NCI-H446 (cell line): ENCODE measurements around the gene HNRNPF.
"Not testable (repeated sequence)": the region's sequence is repeated elsewhere in the genome, so short reads cannot be mapped to it uniquely, and the experiment has no call there.

Experiments
- DNase-seq, 2 experiments: peaks; one replicate each; lab custom pipeline; 2025; lab: John Stamatoyannopoulos, UW

The HNRNPF gene

DNA sequence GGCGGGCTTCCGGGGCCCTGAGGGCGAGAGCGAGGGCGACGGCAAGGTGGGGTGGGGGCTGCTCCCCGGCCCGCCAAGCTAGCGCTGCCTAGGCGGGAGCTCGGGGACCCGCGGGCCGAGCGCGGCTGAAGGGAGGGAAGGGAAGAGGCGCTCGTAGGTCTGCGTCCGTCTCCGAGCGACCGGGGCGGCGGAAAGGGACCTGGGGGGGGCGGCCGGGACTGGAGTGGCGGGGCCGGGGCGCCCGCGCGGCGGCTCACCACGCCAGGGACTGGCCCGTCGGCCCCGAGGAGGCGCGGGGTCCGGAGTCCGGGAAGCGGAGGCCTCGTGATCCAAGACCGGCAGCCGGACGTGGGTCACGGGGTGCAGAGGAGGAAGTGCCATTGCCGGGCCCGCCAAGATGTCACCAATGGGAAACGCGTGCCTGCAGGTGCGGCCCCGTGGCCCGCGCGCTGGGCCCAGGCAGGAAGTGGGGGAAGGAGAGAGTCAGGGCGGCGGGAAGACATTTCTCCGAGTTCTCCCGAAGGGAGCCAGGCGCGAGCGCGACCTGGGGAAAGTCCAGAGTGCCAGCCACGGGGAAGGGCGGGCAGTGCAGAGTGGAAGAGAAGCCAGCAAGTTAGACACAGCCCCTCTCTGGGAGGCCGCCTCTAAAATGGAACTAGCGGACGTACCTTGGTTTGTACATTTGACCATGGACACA, 11.9 kb downstream of the HNRNPF start:
- DNase-seq = peak in 1 of 2 experiments; percentile 81

DNA sequence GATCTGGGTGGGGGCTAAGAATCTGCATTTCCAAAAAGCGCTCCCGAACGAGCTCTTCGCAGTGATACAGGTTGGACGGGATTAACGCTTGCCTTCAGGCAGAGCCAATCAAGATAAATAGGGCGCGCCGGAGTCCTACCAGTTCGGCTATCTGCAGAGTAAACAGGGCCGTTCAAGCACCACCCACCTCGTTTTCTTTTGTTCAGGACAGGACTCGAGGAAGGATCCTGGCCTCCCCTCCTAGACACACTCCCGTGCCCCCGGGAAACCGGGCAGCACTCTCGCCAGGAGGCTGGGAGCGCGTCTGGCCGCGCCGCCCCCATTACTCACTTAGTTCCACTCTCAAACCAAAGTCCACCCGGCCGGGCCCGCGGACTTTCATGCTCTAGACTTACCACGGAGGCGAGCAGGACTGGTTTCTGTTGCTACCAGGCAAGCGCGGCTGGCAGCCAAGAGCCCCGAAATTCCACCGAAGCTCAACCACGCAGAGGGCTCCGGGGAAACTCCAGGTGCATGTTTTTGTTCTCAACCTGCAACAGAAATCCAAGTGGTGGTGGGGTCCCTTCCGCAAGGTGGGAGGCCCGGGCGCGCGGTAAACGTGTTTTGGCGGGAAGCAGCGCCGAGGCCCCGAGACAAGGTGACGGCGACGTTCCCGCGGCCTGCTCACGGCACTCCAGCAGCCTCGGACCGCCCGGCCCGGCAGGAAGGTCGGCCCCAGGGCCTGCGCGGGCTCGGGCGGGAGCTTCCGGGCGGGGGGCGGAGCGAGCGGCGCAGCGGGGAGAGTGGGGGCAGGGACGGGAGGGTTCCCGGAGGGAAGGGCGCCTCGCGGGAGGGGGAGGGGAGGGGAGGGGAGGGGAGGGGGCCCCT, 12.7 kb downstream of the HNRNPF start:
- DNase-seq = peak in 1 of 2 experiments; percentile 70

DNA sequence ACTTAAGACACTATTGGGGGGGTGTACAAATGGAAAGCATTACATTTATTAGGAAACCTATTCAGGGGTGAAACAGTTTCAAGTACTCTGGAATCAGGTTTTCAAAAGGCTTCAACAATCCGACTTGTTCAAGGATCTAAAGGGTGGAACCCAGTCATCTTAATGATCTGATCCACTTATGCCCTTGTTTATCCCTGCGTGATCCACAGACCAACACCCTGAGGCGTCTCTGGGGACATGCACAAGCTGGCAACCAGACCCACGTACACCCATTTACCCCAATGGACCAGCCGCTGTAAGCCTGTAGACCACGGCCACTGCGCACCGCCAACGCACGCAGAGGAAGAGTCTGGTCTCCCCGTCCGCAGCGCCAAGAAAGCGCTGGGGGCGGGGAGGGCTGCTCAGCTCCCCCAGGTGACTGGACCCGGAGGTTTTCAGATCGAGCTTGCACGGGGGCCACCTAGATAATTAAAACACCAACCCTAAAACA, 13.4 kb downstream of the HNRNPF start:
- no peak for DNase-seq

DNA sequence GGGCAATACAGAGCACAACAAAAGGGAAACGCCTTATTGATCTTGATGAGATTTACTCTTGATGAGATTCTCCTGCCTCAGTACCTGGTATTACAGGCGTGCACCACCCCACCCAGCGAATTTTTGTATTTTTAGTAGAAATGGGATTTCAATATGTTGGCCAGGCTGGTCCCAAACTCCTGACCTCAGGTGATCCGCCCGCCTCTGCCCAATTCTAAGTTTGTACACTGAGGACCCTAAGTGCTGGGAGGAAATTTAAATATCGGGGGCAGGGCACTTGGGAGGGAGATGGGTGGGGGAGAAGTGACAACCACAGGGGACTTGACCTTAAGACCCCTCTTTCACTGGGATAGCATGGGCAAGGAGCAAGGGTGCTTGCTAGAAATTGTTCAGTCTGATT, 14.1 kb downstream of the HNRNPF start:
- no peak for DNase-seq

DNA sequence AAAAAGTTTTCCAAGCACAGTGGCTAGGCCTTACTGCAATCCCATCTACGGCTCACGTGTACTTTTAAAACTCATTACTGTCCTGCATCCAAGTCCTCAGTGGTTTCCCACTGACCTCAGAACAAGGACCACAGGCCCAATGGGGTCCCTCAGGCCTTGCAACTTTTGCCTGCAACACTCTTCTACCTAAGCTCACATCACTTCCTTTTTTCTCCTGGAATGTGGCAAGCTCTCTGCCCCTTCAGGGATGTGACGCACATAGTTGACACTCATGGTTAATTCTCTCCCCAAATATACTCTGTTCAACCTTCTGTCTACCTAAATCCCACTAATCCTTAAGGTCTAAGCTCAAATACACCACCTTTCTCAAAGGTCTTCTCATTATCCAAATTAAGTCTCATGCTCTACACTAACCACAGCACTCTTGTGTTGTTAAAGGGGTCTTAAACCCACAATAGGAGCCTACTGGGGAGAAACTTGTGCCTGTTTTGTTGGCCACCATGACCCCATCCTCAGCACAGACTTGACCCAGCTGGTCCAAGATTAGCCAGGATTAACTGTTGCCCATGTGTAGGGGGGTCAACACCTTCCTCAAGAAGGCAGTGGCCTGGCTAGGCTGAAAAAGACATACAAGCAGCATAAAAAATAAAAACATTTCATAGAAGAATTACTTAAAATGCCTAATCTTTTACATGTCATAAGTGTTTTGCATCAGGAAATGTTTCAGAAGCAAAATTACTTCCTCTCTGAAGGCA, 15.2 kb downstream of the HNRNPF start:
- DNase-seq = no peak

DNA sequence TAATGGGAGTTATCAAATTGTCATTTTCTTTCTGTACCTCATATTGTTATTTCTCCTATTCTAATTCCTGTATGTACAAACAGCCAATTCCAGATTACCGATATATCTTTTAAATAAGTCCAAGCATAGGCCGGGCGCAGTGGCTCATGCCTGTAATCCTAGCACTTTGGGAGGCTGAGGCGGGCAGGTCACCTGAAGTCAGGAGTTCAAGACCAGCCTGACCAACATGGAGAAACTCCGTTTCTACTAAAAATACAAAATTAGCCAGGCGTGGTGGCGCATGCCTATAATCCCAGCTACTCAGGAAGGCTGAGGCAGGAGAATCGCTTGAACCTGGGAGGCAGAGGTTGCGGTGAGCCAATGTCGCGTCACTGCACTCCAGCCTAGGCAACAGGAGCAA, 15.8 kb downstream of the HNRNPF start:
- not testable (repeated sequence) for DNase-seq

DNA sequence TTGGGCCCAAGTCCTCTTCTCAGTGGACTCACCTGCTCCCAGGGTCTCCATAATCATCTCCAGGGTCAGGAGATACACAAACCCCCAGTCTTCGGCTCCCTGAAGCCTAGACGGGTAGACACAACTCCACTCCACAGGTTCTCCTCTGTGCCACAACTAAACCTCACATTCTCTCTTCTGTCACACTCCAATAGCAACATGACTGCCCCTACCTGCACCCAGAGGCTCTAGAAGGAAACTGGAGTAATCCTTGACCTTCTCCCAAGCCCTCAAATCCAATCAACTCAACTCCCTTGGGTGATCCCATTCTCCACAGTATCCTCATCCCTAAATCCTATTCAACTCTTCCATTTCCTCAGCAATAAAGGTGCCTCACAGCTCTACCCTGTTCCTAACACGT, 16.2 kb downstream of the HNRNPF start:
- DNase-seq = no peak

DNA sequence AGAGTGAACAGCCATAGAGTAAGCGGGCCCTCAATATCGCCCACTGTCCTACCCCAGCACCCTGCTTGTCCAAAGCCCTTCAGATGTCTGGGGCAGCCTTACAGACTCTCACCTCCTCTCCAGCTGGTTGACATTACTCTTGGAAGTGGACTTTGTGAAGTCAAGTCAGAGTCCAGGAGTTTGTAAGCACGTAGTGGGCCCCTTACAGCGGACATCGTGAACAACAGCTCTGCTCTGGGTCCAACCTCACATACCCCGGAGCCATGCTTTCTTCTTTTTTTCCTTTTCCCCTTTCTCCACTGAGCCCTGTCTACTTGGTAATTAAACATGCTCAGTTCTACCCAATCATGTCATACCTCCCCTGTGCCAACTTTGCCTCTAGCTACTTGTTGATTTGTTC, 17.5 kb downstream of the HNRNPF start:
- no peak for DNase-seq

DNA sequence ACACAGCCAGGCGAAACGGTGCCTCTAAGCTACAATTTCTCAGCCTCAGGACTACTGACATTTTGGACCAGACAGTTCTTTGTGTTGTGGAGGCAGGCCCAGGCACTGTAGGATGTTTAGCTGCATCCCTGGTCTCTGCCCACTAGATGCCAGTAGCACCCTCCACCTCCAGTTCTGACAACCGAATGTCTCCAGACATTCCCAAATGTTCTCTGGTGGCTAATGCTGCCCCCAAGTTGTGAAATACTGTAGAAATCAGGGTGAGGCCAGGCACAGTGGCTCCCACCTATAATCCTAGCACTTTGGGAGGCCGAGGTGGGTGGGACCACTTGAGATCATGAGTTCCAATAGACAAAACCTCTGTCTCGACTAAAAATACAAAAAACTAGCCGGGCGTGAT, 18.2 kb downstream of the HNRNPF start:
- DNase-seq = no peak

DNA sequence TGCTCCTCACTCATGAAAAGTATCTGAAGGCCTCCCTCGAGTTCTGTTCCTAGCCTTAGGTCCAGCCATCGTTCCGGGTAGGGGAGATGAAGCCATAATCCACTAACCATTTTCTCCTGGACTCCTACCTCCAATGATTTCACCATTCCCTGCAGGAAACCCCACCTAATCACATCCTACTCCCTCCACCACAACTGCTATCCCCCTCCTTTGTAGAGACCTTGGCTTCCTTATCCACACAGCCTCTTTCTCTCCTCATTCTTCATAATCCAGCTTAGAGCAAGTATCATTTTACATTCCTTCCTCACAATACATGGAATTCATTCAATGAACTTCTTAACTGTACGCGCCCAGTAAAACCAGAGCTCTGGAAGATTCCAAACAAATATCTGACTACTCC, 18.7 kb downstream of the HNRNPF start:
- DNase-seq = no peak

DNA sequence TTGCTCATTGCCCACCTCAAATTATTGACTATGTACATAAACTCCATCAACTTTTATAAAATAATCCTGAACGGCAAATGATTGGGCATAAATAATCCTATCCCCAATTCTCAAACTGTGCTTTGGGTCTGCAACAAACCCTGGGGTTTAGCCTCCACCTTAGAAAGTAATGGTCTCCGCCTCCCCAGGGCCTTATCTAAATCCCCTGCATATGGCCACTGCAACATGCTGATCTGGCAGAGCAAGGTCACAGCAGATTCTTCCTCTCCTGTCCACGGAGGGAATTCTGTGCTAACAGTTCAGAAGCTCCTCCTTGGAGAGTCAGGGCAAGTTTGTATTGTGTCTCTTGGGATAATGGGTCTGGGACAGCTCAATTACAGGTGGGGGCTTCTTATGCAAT, 19.1 kb downstream of the HNRNPF start:
- DNase-seq = no peak

DNA sequence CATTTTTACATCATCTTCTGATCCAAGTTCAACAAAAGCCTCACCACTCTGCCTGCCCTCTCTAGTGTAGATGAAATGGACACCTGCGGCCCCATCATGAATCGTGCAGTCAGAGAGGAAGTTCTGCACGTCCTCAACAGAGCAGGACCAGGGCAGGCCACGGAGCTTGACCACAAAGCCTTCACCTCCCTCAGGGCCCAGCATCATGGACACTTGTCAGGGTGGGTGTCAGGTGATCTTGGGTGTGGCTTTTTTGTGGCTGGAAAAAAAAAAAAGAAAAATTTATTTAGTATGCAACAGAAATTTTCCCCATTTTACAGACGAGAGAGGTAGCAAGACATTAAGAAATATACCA, 21.3 kb downstream of the HNRNPF start:
- no peak for DNase-seq

DNA sequence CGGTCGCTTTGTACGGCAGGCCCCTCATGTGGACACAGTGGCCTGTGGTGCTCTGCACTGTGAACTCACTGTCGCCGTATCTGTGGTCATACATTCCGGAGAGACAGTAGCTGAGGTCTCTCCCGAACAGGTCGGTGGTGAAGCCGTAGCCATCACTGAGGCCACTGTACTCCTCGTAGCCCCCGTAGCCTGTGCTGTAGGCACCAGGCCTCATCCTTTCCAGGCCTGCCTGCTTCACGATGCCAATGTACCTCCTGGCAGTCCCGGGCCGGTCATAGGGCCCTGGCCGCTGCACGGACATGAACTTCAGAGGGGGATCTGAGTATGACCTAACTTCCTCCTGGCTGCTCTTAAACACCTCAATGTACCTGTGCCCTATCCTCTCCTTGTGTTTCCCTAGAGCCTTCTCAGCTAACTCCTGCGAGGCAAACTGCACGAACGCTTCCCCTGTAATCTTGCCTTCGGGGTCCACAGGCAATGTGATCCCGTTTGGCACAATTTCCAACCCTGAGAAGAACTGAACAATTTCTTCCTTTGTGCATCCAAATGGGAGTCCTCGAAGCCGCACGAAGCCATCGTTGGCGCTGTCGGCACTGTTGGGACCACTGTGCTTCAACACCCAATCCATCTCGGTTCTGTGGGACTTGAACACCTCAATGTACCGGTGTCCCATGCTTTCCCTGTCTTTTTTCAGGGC, 21.9 kb downstream of the HNRNPF start:
- no peak for DNase-seq

DNA sequence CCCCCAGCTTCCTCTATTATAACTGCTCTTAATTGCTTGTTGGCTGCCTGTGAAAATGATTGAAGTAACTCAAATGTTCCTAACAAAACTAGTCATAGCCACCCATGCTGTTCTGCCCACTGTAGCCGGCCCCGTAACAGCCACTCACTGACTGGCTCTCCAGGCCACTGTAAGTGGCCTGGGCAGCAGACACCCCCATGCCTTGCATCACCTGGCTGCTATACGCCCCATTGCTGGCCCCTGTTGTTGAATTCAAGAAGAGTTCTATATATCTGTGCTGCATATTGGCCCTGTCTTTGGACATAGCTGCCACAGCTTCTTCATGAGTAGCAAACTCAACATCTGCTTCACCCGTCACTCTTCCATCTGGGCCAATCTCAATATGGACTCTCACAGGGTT, 22.4 kb downstream of the HNRNPF start:
- no peak for DNase-seq

DNA sequence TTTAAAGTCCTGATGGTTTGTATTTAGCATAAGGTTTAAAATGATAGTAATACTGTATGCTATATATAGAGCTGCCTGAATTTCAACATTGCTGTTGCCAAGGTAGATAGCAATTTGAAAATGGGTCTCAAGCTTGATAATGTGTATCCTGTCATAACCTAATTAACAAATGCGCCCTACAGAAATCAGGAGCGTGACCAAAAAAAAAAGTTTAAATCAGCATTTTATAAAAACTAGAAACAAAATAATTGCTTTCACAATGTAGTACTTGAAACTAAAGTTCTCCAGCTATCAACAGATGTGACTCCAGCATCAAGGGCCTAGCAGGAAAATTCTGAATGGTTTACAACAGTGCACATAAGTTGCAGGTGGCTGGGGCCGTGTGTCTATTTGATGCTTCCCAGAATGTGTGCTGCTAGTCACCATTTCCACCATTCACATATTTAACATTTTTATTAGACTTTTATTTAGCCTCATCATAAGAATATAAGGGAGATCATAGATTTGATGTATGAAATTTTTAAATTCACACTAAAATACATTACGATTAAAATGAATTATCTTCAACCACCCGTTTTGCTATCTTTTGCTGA, 23.5 kb downstream of the HNRNPF start:
- no peak for DNase-seq

DNA sequence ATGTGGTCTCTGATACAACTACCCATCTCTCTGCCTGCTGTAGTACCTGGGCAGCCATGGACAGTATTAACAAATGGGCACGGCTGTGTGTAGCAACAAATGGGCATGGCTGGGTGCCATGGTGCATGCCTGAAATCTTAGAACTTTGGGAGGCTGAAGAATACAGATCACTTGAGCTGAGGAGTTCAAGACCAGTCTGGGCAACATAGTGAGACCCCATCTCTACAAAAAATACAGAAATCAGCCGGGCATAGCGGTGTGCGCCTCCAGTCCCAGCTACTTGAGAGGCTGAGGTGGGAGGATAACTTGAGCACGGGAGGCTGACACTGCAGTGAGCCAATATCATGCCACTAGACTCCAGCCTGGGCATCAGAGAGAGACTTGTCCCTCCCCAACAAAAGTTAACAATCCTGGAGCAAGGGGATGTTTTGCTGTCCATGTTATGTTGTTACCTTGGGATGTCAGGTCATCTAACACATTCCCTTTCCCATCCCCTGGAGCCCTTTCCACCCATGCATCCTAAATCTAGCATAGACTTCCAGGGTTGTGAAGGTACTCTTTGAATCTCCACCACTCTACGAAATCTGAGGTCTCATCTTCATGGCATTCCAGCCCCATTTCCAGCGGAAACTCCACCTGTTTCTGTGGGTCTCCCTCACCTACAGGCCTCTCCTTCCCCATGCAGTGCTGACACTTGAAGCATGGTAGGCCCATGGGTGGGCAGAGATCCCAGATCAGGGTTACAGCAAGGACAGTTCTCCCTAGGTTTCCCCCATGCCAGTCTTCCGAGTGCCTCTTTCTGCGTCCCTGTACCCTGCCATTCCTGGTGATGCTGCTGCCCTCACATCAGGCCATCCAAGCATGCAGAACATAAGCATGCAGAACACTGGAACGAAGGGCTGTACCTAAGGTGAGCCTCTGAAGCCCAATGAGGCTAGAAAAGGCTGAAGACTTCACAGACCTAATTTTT, 24.4 kb downstream of the HNRNPF start:
- no peak for DNase-seq

DNA sequence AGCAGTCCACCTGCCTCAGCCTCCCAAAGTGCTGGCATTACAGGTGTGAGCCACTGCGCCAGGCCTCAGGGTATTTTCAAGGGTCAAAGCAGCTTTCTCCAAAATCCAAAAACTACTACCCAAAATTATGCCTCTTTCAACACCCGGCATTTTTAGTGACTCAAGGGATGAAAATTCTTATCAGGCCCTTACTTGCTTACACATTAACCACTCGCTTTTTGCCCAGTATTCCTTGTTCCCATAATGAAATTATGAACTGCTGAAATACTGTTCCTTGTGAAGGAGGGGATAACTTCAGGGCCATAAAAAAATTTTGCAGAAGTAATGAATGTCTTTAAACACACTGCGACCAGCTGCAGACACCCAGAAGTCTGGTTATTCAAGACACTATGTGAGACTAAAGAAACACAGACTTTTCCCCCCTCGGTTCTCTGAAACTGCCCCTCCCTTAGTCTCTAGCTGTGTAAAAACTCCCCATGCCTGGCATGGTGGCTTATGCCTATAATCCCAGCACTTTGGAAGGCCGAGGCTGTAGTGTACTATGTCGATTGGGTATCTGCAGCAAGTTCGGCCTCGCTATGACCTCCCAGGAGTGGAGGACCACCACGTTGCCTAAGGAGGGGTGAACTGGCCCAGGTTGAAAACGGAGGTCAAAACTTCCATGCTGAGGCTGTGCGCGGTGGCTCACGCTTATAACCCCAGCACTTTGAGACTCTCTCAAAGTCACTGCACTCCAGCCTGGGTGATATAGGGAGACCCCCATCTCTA, 25.6 kb downstream of the HNRNPF start:
- DNase-seq = no peak

DNA sequence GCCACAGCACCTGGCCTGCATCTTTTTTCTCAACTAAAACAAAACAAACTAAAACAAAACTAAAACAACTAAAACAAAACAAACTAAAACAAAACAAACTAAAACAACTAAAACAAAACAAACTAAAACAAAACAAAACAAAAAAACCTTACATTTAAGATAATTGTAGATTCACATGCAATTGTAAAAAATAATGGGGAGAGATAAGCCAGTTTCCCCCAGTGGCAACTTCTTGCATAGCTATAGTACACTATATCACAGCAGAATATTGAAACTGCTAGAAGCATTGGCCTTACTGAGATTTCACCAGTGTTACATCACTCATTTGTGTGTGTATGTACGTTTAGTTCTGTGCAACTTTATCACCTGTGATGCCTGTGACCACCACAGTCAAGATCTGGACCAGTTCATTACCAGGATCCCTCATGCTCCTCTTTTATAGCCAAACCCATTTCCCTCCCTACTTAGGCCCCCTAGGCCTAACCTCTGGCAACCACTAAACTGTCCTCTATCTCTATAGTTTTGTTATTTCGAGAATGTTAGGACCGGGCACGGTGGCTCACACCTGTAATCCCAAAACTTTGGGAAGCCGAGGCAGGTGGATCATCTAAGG, 28.3 kb downstream of the HNRNPF start:
- DNase-seq = no peak

DNA sequence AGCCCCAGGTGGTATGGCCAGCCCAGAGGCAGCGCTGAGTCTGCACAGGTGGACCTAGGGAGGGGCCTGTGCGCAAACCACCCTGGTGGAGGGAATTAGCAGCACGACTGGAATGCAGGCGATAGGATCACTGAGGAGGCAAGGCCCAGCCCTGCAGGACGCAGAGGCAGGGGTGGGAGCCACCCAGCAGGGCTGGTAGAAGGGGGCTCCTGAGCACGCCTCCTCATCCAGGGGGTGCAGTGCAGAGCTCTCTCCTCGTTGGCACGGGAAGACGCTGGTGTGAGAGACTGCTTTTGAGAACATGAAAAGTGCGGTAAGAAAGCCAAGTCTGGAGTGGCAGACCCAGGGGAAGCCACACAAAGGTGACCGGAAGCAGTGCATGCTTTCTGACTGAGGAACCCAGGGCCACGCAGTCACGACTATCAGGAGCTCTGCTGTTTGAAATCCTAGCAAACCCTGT, 31.5 kb downstream of the HNRNPF start:
- no peak for DNase-seq
